ENCODE results near the gene KPRP. TPM values are rescaled to one million over a fixed set of nuclear protein-coding genes. Genes with fewer than 3 reads are reported as not detected.
A peak's percentile ranks its signal among the peaks of the same experiment; 100 is the strongest.

The KPRP gene
- polyA plus RNA-seq, 1 donor (not counting 4 experiments of a cell fraction or from before 2014, with no cell fraction given): 0.90 TPM

DNA sequence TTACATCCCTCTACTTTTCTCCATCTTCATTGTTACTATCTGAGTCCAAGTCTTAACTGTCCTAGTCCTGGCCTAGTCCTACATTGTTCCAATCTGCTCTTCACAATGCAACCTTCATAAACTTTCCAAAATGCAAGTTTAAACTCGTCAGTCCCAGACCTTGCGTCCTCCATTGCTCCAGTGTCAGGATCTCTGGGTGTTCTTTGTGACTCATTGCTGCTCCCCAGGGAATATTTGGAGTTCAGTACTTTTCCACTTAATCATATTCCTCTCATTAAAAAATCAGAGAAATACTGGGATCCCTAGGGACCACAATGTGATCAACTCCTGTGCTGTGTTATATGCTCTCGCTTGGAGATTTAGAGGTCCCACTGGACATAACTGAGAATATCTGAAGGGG lies 18.0 kb upstream of the KPRP start:
- Histone ChIP-seq H3K9me3 (ENCODE audit: control insufficient read depth, low read depth, low read length) (no peaks in the 10 kb centered on the region), H3K36me3 (ENCODE audit: control insufficient read depth in 2 of 2, extremely low read depth in 1 of 2, insufficient read depth in 2 of 2, low read length in 2 of 2) (no peaks in the 10 kb centered on the region), H3K4me3 (ENCODE audit: control insufficient read depth in 2 of 3, extremely low read depth in 1 of 3, insufficient read depth in 2 of 3, low read depth in 1 of 3, low read length in 3 of 3) (no peak overlapping the region), H3K27ac (ENCODE audit: control insufficient read depth, insufficient read depth, low read length) (no peak overlapping the region), H3K9me1 (ENCODE audit: control insufficient read depth, extremely low read depth, insufficient read depth, low read length) (no peaks in the 10 kb centered on the region), H4K20me1 (ENCODE audit: control insufficient read depth, extremely low read depth, insufficient read depth, low read length) (no peaks in the 10 kb centered on the region), H3K4me1 (ENCODE audit: control insufficient read depth, extremely low read depth, insufficient read depth, low read length) (peaks cover 37% of the 10 kb centered on the region), H2AFZ (ENCODE audit: control insufficient read depth, low read length) (peak overlapping the region; percentile 42), H3K4me2 (ENCODE audit: control insufficient read depth, extremely low read depth, insufficient read depth, low read depth, low read length) (peak overlapping the region; percentile 39), H3K79me2 (ENCODE audit: control insufficient read depth, insufficient read depth, low read length) (no peaks in the 10 kb centered on the region), H3K9ac (ENCODE audit: control insufficient read depth, extremely low read depth, insufficient read depth, low read length) (no peak overlapping the region), H3K27me3 (ENCODE audit: control insufficient read depth, extremely low read depth, insufficient read depth, low read length) (no peaks in the 10 kb centered on the region)
- DNase-seq (ENCODE audit: low read depth, low spot score) (no peak), FAIRE-seq (peak; percentile 92)
- no peak for TF ChIP-seq EZH2 (IDR thresholded peaks at IDR 0.05; ENCODE audit: low read length)
- TF ChIP-seq, protein P1, sequence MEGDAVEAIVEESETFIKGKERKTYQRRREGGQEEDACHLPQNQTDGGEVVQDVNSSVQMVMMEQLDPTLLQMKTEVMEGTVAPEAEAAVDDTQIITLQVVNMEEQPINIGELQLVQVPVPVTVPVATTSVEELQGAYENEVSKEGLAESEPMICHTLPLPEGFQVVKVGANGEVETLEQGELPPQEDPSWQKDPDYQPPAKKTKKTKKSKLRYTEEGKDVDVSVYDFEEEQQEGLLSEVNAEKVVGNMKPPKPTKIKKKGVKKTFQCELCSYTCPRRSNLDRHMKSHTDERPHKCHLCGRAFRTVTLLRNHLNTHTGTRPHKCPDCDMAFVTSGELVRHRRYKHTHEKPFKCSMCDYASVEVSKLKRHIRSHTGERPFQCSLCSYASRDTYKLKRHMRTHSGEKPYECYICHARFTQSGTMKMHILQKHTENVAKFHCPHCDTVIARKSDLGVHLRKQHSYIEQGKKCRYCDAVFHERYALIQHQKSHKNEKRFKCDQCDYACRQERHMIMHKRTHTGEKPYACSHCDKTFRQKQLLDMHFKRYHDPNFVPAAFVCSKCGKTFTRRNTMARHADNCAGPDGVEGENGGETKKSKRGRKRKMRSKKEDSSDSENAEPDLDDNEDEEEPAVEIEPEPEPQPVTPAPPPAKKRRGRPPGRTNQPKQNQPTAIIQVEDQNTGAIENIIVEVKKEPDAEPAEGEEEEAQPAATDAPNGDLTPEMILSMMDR (optimal IDR thresholded peaks at IDR 0.05 in 1 of 3, IDR thresholded peaks at IDR 0.05 in 1 of 3, conservative IDR thresholded peaks at IDR 0.05 in 1 of 3; ENCODE audit: extremely low read depth in 1 of 3, insufficient read depth in 2 of 3, low read length in 3 of 3): no peak
- dilution Hi-C loops (cut with MboI; ENCODE audit: extremely low pct_ligation_motif_present, low sequenced_read_pairs): no loop called here

DNA sequence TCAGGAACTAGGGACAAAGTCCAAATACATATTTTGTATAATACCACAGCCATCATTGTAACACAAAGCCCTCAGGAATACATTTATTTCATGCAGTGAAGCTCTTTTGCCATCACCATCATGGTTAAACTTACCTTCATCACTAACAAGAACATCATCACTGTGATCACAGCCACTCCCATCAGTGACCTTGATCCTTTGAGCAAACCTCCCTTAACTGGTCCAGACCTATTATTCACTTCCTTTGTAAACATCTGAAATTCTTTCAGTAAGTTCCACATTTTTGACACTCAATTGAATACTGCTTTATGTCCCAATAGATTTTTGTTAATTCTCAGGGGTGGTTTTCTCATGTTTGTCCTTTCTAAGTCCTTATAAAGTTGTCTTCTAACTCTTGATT lies 16.2 kb upstream of the KPRP start:
- H3K9me3 ChIP-seq (ENCODE audit: control insufficient read depth, low read depth, low read length): no peaks in the 10 kb centered on the region
- H3K27me3 ChIP-seq (ENCODE audit: control insufficient read depth, extremely low read depth, insufficient read depth, low read length): no peaks in the 10 kb centered on the region
- H4K20me1 ChIP-seq (ENCODE audit: control insufficient read depth, extremely low read depth, insufficient read depth, low read length): no peaks in the 10 kb centered on the region
- no peaks in the 10 kb centered on the region for H3K36me3 ChIP-seq (ENCODE audit: control insufficient read depth in 2 of 2, extremely low read depth in 1 of 2, insufficient read depth in 2 of 2, low read length in 2 of 2)
- no peak for DNase-seq (ENCODE audit: low read depth, low spot score)
- peaks cover 47% of the 10 kb centered on the region for H3K4me1 ChIP-seq (ENCODE audit: control insufficient read depth, extremely low read depth, insufficient read depth, low read length)
- no peaks in the 10 kb centered on the region for H3K79me2 ChIP-seq (ENCODE audit: control insufficient read depth, insufficient read depth, low read length)
- H3K9ac ChIP-seq (ENCODE audit: control insufficient read depth, extremely low read depth, insufficient read depth, low read length): no peak overlapping the region
- no peaks in the 10 kb centered on the region for H3K9me1 ChIP-seq (ENCODE audit: control insufficient read depth, extremely low read depth, insufficient read depth, low read length)
- no peak overlapping the region for H3K4me3 ChIP-seq (ENCODE audit: control insufficient read depth in 2 of 3, extremely low read depth in 1 of 3, insufficient read depth in 2 of 3, low read depth in 1 of 3, low read length in 3 of 3)
- FAIRE-seq: no peak
- no peak overlapping the region for H2AFZ ChIP-seq (ENCODE audit: control insufficient read depth, low read length)
- TF ChIP-seq, protein P1 (optimal IDR thresholded peaks at IDR 0.05 in 1 of 3, IDR thresholded peaks at IDR 0.05 in 1 of 3, conservative IDR thresholded peaks at IDR 0.05 in 1 of 3; ENCODE audit: extremely low read depth in 1 of 3, insufficient read depth in 2 of 3, low read length in 3 of 3): no peak
- TF ChIP-seq EZH2 (IDR thresholded peaks at IDR 0.05; ENCODE audit: low read length): no peak
- H3K27ac ChIP-seq (ENCODE audit: control insufficient read depth, insufficient read depth, low read length): no peak overlapping the region
- dilution Hi-C loops (cut with MboI; ENCODE audit: extremely low pct_ligation_motif_present, low sequenced_read_pairs): no loop called here
- no peak overlapping the region for H3K4me2 ChIP-seq (ENCODE audit: control insufficient read depth, extremely low read depth, insufficient read depth, low read depth, low read length)

All from keratinocyte (primary cell).